Measurements from ENCODE around the gene STEAP2.

Gene STEAP2

DNA sequence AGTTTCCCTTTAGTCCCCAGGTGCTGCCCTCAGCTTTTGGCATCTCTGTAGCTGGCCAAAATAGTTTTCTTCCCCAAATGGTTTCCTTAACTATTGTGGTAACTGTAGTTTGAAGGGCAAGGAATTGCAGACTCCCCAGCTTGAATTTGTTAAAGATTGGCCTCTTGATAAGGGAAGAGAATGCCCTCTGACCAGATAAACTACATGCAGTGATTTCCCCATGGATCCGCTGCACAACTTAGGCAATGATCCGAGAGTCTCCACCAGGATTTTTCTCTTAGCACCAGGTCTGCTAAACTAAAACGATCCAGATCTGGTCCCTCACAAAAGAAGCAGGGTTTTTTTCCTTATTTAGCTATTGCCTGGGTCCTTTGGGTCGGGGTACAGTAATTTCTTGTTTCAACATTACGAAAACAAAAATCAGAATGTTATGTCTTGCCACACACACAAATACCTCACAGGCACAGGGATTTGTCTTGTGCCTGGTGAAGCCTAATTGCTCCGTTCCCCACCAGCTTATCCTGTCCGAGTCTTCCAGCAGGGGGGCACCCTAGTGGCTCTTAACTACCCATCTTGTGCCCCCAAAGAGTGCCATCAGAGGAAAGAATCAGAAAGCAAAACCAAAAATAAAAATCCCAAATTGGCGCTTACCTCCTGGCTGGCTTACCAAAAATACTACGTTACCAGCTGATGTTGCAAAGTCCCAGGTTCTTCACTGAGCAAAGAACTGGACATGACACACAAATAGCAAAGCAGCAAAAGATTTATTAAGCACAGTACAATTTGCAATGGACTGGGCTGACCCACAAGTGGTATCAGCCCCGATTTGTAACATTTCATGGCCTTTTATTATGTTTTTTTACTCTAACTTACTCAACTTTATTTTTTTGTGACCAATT, 16.4 kb upstream of the STEAP2 start:
- DNase-seq: no peak

DNA sequence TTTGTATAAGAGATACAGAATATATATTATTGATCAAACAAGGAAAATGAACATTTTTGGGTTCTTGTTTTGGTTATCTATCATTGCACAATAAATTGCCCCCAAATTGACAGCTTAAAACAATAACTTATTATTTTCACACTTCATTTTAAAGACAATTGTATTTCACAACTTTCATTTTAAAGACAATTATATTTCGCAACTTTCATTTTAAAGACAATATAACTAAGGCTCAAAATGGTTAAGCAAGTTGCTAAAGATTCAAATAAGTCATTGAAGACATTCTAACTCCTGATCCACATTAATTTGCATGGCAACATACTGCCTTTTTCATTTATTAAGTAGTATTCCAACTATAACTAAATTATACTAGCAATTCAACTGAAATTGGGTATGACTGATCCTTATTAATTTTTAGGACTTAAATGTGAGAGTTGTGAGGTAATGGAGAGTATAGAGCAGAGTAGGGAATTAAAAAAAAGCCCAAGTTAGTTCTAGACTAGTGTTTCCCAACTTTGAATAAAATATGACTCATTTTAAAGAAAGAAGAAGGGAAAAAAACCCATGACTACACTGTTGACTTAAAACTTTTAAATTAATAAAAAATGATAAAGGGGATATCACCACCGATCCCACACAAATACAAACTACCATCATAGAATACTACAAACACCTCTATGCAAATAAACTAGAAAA, 9.9 kb upstream of the STEAP2 start:
- DNase-seq: no peak

DNA sequence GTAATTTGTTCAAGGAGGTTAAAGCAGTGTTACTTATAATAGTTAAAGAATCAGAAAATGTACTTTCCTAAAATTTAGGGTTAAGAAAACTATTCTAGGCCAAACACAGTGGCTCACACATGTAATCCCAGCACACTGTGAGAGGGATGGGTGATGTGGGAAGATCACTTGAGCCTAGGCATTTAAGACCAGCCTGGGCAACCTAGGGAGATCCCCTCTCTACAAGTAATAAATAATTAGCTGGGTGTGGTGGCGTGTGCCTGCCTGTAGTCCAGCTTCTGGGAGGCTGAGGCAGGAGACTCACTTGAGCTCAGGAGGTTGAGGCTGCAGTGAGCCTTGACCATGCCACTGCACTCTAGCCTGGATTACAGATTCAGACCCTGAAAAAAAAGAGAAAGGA, 3.6 kb upstream of the STEAP2 start:
- DNase-seq: no peak

DNA sequence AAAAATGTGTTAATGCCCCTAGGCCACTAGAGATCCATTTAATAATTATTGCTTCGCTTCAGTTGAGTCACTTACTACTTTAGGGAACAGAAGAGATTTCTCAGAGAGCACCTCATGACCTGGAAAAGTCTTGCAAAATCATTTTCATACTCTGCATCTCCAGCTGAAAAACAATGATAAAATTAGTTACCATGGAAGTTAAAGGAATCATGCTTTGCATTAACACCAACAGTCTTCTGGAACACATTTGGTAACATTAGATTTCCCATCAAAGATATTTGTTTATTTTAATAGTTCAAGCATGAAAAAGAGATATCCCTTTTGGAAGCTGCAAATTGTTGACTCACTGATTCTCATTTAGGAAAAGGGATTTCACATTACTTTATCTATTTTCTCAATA, 1.8 kb upstream of the STEAP2 start:
- no peak for DNase-seq

DNA sequence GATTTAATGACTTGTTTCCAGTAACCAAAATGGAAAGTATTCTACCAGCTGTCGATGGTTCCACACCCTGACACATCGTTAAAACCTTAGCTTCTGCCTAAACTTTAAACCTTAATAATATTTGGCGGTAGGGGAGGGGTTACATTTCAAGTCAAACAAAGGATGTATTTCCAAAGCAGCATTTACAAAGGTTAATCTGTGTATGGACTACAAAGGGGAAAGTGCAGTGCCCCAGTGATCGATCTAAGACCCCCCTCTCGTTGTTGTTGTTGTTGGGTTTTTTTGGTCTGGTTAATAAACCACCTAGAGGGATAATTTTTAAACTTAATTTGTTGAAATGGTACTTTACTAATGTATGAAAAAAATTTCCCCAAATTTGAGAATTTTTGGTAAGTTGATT, 1.1 kb upstream of the STEAP2 start:
- no peak for DNase-seq

DNA sequence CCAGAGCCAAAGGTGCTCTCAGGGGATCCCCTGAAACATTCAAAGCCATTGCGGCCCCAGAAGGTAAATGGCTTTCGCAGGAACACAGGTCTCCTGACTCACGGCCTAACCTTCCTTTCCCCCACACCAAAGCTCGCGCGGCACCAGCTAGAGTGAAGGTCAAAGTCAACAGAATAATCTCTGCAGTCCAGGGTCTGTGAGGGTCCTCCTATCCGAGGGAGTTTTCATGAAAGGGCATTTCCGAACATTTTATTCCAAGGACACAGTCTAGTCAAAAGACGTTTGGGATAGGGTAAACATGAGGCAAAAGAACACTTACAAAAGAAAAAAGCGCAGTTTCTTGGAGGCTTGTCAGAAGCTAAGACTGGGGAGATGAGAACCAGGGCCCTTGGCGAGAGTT, 559 bp upstream of the STEAP2 start:
- no peak for DNase-seq

DNA sequence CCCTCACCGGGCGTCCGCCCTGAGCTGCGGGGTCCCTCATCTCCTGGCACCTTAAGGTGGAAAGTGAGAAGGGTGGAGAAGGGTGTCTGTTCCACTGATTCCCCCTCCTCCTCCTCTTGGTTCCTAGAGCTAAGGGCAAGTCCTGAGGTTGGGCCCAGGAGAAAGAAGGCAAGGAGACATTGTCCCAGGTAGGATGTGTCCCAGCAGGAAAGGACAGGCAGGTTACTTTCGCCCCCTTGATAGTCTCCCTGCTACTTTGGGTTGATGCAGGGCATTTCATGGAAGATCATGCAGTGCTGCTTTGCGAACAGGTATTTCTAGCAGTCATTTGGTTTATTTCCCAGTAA, 582 bp downstream of the STEAP2 start:
- no peak for DNase-seq

DNA sequence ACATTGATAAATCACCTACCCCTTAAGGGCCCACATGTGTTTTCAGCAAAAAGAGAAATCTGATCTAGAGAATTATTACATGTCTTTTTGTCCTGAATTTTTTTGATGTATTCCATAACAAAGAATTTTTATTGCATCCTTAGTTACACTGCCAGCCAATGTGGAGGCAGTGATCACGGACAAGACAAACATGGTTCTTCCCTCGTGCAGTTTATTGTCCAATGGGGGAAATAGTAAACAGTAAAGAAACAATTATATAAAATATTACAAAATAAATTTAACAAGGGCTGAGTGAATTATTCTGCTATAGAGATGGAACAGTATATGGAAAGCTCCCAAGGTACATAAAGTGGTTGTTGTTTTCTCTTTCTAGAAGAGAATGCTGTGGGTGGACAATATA, 2.0 kb downstream of the STEAP2 start:
- DNase-seq: no peak

DNA sequence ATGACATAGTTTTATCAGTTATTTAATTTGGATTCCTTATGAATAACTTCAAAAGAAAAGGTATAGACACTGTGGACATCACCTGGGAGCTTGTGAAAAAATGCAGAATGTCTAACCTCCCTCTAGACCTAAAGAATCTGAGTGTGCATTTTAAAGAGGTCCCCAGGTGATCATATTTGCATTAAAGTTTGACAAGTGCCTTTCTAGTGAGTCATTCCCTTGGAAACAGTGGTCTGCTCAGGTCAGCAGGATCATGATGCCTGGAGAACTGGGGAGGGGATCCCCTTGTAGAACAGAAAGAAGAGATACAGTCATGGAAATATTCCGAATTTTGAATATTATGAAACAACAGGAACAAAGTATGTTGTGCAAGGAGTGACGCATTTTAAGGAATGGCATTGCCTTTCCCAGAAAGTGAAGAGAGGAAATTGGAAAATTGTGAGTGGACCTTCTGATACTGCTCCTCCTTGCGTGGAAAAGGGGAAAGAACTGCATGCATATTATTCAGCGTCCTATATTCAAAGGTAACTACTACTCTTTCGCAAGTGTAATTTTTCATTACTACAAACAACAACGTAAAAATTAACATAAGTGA, 4.6 kb downstream of the STEAP2 start:
- DNase-seq: no peak

DNA sequence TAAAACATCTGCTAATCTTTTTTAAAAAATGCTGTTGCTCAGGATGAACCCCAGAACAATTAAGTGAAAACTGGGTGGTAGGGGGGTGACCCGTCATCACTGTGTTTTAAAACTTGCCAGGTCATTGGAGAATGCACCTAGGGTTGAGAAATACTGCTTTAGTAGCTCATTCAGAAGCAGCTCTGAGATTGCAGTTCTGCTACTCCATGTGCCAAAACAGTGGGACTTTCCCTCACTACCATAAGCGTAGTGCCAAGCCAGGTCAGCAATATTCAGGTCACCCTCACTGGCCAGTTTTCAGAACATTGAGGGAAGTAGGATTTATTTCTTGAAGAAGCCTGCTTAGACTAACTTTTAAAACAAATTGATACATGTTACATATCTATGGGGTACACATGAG, 5.2 kb downstream of the STEAP2 start:
- DNase-seq: no peak

DNA sequence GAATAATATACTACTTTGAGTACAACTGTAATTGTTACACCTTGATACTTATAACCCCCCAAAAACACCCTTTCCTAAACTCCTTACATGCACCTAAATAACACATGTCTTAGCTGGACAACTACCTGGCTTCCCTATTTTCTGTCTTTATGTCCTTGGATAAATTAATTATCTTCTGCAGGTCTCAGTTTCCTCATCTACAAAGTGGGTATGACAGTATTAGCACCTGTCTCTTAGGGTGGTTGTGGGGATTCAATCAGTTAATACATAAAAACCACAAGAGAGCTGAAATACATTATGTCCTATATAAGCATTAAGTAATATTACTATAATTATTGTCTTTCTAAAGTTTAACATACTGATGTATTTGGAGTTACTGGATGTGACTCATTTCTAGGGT, 10.8 kb downstream of the STEAP2 start:
- DNase-seq: no peak

DNA sequence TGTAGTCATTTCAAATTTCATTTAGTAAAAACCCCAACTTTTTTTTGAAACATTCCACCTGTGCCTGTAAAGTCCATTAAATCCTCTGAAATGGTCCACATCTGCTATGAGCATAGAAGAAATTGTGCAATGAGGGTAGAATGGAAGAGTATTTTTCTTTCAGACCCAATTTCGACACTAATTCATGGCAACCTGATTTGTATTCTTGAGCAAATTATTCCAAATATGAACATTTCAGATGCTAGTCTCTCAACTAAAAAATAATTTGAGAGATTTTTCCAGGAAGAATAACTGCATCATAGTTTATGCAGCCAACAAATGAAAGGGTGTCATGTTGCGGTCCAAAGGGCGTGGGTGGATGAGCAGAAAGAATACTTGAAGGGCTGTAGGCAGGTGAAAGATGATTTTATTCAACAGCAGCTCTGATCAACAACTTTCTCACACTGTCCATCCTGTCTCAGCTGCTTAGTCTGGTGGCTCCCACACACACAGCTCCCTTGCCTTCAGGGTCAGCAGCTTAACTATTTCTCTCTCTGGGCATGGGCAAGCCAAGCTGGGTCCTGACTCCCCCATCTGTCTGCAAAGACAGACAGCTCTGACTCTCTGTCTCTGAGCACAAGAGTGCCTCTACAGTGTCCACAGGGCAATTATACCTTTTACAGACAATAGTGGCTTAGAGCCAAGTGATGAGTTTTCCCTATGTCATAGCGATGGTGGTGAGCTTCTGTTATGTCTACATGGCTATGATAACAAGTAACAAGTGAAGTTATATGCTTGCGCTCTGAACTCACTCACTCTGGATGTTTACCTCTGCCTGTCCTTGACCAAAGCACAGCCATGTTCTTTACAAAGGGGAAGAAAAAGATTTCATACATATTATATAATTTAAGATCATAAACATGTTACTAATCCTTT, 11.5 kb downstream of the STEAP2 start:
- DNase-seq: no peak

DNA sequence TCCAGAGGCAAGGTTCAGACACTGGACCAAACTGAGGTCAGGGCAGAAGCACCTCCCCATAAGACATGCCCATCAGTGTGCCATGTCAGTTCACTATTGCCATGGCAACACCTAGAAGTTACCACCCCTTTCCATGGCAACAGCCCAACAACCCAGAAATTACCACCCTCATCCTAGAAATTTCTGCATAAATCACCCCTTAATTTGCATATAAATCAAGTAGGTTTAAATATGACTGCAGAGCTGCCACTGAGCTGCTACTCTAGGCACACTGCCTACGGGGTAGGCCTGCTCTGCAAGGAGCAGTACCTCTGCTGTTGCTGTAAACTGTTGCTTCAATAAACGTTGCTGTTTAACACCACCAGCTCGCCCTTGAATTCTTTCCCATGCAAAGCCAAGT, 12.7 kb downstream of the STEAP2 start:
- no peak for DNase-seq

DNA sequence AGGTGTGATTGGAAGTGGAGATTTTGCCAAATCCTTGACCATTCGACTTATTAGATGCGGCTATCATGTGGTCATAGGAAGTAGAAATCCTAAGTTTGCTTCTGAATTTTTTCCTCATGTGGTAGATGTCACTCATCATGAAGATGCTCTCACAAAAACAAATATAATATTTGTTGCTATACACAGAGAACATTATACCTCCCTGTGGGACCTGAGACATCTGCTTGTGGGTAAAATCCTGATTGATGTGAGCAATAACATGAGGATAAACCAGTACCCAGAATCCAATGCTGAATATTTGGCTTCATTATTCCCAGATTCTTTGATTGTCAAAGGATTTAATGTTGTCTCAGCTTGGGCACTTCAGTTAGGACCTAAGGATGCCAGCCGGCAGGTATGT, 13.6 kb downstream of the STEAP2 start:
- DNase-seq: no peak

DNA sequence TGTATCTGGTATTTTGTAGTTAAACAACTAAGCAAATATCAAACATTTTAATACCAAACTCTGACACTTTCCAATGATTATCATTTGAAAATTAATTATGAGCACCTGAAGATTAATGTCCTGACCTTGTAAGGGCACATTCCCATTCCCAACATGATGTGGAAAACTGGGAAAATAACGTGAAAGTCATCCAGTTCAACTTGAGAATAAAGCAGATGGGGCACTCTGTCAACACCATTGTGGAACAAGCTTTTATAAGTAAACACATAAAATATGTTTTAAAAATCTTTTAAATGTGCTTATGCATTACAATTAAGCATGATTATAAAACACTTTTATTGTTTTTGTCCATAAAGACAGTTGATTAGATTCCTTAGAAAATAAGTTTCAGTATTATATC, 14.1 kb downstream of the STEAP2 start:
- no peak for DNase-seq

DNA sequence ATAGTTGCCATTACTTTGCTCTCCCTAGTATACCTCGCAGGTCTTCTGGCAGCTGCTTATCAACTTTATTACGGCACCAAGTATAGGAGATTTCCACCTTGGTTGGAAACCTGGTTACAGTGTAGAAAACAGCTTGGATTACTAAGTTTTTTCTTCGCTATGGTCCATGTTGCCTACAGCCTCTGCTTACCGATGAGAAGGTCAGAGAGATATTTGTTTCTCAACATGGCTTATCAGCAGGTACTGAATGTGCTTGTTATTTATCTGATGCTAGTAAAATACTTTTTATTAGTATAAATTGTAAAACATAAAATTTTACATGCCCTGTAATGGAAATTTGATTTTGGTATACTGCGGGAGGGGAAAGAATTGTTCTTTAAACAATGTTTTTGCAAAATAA, 15.7 kb downstream of the STEAP2 start:
- no peak for DNase-seq

DNA sequence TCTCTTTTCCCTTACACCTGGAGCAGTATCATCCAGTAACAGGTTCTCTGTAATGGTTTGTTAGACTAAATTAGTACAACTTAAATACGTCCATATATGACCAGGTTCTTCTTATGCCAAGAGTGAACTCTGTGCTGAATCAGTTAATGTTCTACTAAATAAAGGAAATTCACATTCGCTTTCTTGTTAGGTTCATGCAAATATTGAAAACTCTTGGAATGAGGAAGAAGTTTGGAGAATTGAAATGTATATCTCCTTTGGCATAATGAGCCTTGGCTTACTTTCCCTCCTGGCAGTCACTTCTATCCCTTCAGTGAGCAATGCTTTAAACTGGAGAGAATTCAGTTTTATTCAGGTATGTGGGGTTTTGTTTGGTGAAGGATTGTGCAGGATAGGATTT, 18.1 kb downstream of the STEAP2 start:
- no peak for DNase-seq

DNA sequence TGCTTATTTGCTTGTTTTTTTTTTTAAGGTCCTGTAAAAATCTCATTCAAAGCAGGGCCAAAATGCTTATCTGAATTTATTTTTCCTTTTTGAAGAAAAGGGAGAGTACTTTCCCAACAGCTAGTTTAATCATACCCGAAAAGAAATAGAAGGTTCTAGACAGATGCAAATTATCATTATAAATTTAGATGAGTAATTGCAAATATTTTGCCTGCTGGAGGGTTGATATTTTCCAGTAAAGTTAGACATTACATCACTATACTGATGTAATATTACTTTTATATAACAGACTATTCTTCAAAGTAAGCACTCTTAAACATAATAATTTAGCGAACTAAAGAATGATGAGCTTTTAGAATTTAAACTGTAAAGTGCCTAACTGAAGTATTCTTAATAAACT, 19.3 kb downstream of the STEAP2 start:
- no peak for DNase-seq

DNA sequence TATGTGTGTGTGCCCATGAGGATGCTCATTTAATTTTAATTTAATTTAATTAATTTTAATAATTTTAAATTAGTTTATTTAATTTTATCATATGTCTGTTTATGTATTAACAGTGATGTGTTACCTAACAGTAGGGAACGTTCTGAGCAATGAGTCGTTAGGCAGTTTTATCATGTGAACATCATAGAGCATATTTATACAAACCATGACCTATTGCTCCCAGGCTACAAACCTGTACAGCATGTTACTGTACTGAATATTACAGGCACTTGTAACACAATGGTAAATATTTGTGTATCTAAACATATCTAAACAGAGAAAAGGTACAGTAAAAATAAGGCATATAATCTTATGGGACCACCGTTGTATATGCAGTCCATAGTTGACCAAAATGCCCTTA, 19.8 kb downstream of the STEAP2 start:
- no peak for DNase-seq

DNA sequence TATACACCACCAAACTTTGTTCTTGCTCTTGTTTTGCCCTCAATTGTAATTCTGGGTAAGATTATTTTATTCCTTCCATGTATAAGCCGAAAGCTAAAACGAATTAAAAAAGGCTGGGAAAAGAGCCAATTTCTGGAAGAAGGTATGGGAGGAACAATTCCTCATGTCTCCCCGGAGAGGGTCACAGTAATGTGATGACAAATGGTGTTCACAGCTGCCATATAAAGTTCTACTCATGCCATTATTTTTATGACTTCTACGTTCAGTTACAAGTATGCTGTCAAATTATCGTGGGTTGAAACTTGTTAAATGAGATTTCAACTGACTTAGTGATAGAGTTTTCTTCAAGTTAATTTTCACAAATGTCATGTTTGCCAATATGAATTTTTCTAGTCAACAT, 20.9 kb downstream of the STEAP2 start:
- DNase-seq: no peak

DNA sequence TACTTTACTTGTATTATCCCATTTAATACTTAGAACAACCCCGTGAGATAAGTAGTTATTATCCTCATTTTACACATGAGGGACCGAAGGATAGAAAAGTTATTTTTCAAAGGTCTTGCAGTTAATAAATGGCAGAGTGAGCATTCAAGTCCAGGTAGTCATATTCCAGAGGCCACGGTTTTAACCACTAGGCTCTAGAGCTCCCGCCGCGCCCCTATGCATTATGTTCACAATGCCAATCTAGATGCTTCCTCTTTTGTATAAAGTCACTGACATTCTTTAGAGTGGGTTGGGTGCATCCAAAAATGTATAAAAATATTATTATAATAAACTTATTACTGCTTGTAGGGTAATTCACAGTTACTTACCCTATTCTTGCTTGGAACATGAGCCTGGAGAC, 22.0 kb downstream of the STEAP2 start:
- no peak for DNase-seq

DNA sequence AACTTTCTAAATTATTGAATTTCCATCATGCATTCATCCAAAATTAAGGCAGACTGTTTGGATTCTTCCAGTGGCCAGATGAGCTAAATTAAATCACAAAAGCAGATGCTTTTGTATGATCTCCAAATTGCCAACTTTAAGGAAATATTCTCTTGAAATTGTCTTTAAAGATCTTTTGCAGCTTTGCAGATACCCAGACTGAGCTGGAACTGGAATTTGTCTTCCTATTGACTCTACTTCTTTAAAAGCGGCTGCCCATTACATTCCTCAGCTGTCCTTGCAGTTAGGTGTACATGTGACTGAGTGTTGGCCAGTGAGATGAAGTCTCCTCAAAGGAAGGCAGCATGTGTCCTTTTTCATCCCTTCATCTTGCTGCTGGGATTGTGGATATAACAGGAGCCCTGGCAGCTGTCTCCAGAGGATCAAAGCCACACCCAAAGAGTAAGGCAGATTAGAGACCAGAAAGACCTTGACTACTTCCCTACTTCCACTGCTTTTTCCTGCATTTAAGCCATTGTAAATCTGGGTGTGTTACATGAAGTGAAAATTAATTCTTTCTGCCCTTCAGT, 25.3 kb downstream of the STEAP2 start:
- DNase-seq: no peak

DNA sequence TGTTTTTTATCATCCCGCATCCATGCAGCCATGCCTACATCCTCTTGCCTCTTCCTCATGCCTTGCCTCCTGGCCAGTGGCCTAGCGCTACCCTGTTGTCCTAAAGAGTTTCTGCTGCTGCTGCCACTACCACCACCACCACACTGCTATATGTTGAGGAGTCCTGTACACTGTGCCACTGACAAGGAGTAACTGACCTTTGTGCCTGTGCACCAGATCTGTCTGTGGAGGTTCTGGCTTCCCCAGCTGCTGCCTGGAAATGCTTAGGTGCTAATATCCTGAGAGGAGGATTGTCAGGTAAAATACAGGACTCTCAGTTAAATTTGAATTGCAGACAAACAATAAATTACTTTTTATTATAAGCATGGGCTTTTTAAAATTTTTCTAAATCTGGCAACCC, 26.5 kb downstream of the STEAP2 start:
- DNase-seq: no peak

All from activated CD8-positive, alpha-beta memory T cell treated with anti-CD3 and anti-CD28 coated beads, Interleukin-2, amount 50 U/mL, for 4 hours (primary cell).